SKM-1 treated with dmso at 0.1 percent for 144 hours (cell line): ENCODE data around the gene CYP19A1.

Experiments used
- DNase-seq: peaks from one replicate; lab custom pipeline; 2025; ENCODE audit not compliant: unreplicated experiment; lab: John Stamatoyannopoulos, UW

The CYP19A1 gene

DNA sequence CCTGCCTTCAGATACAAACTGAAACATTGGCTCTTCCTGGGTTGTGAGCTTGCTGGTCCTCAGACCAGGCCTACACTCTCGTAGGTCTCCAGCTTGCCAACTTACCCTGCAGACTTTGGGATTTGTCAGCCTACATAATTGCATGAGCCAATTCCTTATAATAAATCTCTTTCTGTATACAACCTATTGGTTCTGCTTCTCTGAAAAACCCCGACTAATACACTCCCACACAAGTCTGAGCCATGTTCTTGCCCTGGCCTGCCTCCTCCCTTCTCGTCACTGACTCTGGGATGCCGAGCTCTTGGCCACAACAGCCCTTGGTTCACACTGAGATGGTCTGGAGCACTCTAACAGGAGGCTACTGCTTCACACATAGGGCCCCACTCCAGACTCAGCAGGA, 9.5 kb downstream of the CYP19A1 start:
- no peak for DNase-seq

- DNase-seq, result no peak
Observed at GRCh38 chr15:51327081-51327480, 11.3 kb downstream of the CYP19A1 start.

- DNase-seq, result no peak
Observed at GRCh38 chr15:51325167-51325566, 13.2 kb downstream of the CYP19A1 start.

DNA sequence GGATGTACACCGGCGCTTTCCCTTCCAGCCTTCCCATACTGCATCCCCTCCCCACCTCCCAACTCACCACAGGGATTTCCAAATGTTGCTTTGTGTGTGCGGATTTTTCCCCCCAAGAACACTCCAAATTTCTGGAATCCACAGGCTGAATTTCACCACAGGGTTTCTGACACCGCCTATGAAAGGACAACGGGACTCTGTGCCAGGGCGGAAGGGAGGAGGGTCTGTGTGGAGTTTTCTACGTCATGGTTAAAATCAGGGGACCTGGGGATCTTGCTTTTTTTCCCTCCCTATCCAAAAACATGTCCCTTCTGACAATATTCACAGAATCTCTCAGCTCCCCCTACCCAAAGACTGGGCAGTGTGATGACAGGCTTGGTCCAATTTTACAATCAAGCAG, 14.6 kb downstream of the CYP19A1 start:
- no peak for DNase-seq

- peak; percentile 64 for DNase-seq
Observed at GRCh38 chr15:51322621-51323296, 15.6 kb downstream of the CYP19A1 start.

DNA sequence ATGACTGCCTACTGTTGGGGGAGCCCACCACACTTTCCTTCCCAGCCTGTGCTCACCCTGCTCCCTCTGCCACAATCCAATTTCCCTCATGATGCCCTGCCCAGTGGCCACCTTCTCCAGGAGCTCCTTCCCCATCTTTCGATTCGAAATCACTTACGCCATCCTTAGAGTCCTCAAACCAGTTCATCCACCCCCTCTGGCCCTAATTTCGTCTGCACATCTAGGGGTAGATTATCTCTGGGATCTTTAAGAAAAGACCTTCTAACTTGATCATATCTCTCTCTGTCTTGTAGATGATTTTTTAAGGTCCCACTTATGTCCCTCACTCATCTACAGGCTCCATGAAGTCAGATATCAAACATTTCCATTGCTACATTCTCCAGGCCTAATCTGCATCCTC, 17.1 kb downstream of the CYP19A1 start:
- DNase-seq, result no peak

GRCh38 chr15:51320843-51321242, 17.6 kb downstream of the CYP19A1 start:
- DNase-seq, result no peak

DNA sequence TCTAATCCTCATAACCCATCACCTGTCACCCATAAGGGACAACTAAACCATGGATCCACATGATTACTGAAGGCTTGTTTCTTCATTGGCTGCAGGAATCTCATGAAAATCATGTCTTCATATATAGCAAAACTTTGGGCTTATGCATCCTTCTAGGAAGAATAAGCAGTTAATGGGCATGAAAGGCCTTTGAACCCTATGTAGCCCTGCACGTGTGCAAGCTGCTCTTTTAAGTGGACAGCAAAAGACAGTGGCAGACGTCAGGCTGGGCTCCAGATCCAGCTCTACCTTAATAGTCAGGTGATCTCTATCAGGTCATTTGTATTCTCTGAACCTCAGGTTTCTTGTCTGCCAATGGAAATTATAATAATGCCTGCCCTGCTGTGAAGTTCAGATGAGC, 18.9 kb downstream of the CYP19A1 start:
- no peak for DNase-seq

DNA sequence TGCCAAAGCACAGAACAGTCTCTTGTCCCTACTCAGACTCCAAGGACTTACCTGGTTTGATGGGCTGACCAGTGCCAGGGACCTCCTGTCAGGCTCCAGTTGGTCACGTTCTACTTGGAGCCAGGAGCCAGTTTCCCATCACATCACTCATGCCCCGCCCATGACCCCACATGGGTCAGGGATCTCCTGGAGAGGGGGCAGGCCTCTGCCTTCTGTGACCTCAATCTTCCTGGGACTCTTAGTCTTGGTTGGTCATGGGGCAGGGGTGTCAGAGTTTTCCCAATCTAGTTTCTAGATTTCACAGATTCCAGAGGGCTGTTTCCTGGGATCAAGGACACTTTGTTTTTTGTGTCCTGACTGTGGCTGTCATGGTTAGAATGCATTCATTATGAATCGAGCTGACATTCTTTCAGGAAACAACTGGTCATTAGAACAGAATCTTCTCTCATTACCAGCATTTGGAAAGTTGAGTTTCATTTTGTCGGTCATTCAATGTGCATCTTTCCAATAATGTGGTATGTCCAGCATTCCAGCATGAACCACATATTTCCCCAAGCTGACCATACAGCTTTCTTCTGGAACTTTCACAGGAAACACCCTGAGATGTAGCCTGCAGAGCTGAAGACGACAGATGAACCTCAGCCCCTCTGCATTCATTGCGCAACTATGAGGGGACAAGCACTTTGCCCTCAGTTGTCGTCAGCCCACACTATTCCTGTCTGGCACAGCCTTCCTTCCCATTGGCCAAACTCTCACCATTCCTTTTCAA, 19.8 kb downstream of the CYP19A1 start:
- no peak for DNase-seq

- DNase-seq, result no peak
Observed at GRCh38 chr15:51316636-51317035, 21.8 kb downstream of the CYP19A1 start.

GRCh38 chr15:51315726-51316125, 22.7 kb downstream of the CYP19A1 start:
- DNase-seq, result no peak

GRCh38 chr15:51314391-51315337, 23.7 kb downstream of the CYP19A1 start:
- no peak for DNase-seq

- no peak for DNase-seq
Observed at GRCh38 chr15:51313644-51314280, 24.6 kb downstream of the CYP19A1 start.

GRCh38 chr15:51313074-51313393, 25.4 kb downstream of the CYP19A1 start:
- no peak for DNase-seq

- no peak for DNase-seq
Observed at GRCh38 chr15:51312166-51313073, 26.0 kb downstream of the CYP19A1 start.

- DNase-seq, result no peak
Observed at GRCh38 chr15:51311510-51311909, 26.9 kb downstream of the CYP19A1 start.

DNA sequence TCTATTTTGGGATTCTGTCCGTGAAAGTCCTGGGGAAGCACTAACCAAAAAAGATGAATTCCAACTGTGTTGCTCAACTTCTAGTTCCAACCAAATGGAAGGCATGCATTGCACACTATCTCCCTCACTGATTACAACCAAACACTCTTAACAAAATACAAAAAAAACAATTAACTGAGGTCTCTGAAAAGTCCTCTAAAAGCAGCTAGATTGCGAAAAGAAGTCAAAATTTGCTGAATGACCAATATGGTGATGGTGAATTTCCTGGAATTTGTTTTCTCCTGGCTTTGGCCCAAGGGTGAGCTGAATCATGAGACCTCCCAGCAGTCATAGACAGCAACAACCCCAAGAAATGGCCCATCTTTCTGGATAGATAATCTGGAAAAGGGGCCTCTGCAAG, 28.3 kb downstream of the CYP19A1 start:
- no peak for DNase-seq

GRCh38 chr15:51307811-51308210, 30.6 kb downstream of the CYP19A1 start:
- no peak for DNase-seq

DNA sequence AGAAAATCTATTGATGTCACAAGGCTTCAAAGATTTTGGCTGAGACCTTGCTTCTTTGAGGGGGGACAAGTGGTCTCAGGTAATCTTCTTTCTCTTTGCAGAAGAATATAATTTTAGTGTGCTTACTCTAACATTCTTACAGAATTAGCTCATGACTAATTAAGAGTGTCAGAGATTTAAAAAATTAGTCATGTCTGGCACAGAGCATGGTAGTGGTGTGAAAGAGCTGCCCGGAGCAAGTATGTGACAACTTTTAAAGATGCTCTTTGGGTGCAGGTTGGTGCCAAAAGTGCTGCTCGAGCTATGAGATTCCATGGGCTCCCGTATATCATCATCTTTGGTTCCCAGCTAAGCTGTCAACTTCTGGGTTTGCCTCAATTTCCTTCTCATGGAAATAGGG, 31.1 kb downstream of the CYP19A1 start:
- no peak for DNase-seq

DNA sequence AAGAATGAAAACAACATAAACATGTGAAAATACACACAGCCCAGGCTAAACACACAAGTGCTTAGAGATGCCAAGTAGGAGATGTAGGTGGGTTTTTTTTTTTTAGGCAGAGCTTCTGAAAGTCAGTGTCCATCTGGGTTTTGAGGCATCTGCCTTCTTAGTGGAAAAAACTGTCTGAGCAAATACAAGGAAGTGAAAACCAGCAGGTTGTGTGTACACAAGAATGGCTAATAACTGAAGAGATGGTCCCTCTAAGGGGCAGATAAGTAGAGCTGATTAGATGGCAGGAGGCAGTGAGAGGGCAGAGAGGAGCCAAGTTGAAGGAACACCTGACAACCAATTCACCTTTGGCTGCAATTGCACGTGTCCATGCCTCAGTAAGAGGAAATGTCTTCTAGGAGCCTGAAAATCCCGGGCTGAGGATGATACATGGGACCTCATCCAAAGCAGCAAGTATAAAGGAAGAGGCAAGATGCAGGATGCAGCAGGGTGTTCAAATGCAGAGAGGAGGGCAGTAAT, 34.9 kb downstream of the CYP19A1 start:
- DNase-seq, result no peak
